HG02970 (cell line): Measurements from ENCODE around the gene SERPINB7.

ENCODE experiments used
- ATAC-seq: cut with Tn5 transposase; IDR thresholded peaks from one replicate; pipeline ENCODE4 v1.9.1; 2021; ENCODE audit warnings: mild to moderate bottlenecking, moderate library complexity, moderate number of reproducible peaks; ENCODE audit not compliant: unreplicated experiment, low FRiP score

SERPINB7 gene

DNA sequence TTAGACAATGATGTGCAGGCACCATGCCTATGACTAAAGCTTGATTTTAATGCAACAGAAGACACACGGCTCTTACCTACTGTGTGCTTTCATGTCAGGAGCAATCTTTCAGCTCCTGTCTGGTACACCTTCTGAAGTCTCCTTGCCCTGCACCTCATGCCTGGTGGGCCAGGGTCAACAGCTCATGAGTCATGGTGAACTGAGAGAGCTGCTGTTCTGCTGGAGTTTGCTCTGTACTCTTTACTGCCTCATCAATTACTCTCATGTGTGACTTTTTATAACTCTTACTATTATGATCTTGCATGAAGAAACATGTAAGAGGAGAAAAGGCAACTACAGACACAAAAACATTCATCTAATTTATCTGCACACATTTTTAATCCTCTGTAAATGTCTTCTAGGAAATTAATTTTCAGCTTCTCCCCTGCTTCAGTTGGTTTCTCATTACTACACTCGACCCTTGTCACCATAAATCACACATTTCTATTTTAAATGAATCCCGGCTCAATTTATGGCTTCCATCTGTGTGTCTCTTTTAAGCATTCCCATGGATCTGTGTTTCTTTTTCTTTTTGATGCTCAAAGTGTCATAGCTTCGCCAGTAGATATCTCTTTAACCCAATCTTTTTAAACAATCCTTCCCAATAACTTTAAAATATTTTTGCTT is 9.7 kb downstream of the SERPINB7 start:
- no peak for ATAC-seq

- no peak for ATAC-seq
Measured at GRCh38 chr18:63787673-63788072, 12.5 kb downstream of the SERPINB7 start.

- ATAC-seq = no peak
Measured at GRCh38 chr18:63788447-63789096, 13.4 kb downstream of the SERPINB7 start.

GRCh38 chr18:63789327-63789726 is 14.1 kb downstream of the SERPINB7 start:
- ATAC-seq = no peak

GRCh38 chr18:63795606-63796005 is 20.4 kb downstream of the SERPINB7 start:
- no peak for ATAC-seq

DNA sequence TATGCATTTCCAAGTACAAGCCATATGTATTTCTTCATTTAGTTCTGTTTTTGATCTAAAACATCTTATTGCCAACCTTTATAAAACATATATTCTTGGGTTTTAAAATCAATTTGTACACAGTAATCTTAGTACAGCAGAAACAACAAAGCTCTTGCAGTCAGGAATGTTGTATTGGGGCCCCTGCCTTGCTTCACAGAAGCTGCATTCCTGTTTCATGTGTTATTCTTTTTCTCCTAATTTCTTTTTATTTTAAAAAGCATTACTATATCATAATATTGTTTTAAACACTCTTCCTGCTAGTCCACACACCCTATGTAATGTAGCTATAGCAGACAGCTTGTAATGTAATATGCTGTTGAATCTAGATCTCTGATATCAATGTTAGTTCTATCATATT is 24.0 kb downstream of the SERPINB7 start:
- ATAC-seq = no peak

DNA sequence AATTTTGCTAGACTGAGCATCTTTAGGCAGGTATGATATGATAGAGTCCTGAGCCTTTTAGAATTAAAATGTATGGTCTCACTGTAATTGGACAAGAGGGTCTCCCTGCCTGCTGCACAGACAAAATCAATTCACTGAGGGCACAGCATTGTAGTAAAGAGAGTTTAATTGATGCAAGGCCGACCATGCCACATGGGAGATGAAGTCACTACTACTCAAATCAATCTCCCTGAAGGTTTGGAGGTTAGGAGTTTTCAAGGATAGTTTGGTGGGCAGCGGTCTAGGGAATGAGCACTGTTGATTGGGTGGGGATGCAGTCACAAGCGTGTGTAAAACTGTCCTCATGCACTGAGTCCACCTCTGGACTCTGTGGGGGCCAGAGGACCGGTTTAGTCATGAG is 26.1 kb downstream of the SERPINB7 start:
- no peak for ATAC-seq

DNA sequence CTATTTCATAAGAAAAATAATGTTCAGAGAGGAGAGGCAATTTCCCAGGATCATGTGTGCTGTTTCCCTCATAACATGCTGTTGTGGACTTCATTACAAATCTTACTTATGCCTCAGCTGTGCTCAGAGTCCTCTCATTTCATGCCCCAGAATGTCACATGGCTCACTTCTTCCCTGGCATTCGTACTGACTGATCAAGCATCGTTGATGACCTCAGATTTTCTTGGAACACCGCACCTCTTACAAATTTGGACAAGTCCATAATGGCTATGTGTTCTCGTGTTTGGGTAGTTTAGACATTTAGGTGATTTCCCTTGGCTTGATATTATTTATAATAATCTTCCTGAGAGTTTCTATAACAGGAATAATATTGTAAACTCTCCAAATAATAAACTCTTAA is 32.9 kb downstream of the SERPINB7 start:
- no peak for ATAC-seq

DNA sequence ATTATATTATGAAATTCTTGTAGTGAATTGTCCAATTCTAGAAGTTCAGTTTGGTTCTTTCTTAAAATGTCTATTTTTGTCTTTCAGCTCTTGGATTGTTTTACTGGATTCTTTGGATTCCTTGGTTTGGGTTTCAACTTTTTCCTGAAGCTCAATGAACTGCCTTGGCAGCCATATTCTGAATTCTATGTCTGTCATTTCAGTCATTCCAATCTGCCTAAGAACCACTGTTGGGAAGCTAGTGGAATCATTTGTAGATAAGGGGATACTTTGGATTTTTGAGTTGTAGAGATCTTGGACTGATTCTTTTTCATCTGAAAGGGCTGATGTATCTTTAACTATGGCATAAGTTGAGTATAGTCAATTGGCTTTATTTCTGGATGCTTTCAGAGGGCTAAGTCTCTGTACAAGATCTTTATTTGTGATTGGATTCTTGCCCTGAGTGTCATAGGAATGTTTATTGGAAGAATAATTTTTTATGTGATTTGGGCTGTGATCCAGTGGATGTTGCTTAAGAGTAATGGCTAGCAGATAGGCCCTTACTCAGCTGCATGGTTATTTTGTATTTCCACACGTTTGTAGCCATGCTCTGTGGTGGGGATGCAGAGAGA is 42.3 kb downstream of the SERPINB7 start:
- no peak for ATAC-seq

DNA sequence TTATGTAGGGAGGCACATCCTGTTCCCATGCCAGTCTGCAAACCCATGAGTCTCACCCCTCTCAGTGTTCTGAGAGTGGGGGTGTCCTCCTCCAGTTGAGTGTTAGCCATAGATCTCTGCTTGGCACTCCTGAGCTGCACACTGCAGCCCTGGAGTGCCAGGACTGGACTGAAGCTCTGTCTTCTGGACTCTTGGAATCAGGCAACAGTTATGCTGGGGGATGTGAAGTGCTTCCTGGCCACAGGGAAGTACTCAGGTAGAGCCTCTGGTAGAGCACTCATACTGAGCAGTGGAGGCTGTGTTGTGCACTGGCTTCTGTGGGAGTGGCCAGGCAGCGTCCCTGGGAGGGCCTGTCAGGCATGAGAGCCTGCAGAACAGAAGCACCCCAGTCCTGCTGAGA is 43.0 kb downstream of the SERPINB7 start:
- ATAC-seq = no peak

GRCh38 chr18:63819786-63820185 is 44.6 kb downstream of the SERPINB7 start:
- ATAC-seq = no peak

- no peak for ATAC-seq
Measured at GRCh38 chr18:63820694-63821093, 45.5 kb downstream of the SERPINB7 start.

DNA sequence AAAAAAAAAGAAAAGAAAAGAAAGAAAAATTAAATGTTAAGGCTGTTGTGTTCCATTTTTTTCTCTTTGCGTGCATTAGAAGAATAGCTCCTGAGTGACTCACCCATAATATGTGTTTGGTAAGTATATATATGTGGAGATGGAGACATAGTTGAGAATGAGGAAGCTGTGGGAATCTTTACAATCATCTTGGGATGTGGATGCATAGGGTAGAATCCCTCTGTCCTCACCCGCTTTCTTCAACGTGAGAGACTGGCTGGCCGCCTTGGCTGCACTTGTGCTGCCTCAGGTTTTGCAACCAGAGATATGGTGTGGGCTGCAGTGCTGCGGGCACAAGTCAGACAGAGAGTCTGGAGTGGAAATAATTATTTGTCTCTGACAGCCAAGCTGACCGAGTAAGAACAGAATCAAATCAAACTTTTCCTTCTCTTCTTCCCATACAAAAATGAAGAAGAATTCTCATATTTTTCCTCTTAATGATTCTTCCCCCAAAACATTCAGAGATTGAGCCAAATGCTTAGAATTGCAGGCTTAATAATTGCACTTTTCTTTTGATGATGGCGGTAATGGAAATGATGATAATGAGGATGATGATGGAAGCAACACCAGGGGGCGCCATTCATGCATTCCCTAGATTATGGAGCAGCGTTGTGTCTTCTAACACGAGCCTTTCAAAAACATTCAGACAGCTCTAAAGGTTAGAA is 48.5 kb downstream of the SERPINB7 start:
- ATAC-seq = no peak

DNA sequence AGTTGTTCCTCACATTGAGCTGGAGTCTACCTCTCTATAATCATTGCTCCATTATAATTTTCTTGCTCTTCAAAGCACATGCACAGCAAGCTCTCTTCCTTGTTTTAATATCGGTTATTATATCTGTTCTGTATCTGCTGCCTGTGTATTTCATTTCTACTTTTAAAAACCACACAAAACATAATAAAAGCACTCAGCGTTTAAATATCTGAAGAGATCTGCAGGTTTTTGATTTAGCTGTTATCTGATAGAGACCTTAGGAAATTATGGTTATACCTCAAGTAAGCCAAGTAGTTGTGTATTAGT is 49.0 kb downstream of the SERPINB7 start:
- no peak for ATAC-seq

DNA sequence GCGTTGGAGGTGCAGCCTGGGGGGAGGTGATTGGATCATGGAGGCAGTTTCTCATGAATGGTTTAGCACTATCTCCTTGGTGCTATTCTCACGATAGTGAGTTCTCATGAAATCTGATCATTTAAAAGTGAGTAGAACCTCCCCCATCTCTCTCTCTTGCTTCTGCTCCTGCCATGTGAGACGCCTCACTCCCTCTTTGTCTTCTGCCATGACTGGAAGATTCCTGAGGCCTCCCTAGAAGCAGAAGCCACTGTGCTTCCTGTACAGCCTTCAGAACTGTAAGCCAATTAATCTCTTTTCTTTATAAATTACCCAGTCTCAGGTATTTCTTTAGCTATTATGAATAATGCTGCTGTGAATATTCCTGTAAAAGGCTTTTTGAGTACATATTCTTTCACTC is 52.9 kb downstream of the SERPINB7 start:
- ATAC-seq = no peak

GRCh38 chr18:63828656-63829055 is 53.4 kb downstream of the SERPINB7 start:
- no peak for ATAC-seq

DNA sequence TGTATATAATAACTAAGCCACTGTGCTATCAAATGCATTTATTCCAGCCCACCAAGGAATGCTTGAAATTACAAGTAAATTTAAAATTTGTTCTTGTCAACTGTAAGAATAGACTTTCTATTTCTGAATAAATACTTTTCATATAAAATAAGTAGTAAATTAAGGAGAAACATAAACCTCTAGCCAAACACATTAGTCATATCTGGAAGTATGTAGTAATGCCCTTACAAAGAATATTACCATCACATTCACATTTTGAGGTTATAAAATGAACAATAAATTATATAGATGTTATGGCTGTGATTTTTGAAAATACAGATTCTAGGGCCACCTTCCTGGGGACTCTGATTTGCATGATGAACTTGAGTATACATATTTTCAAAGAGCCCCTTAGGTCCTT is 54.7 kb downstream of the SERPINB7 start:
- no peak for ATAC-seq

- peak; percentile 89 for ATAC-seq
Measured at GRCh38 chr18:63831080-63831788, 56.0 kb downstream of the SERPINB7 start.

DNA sequence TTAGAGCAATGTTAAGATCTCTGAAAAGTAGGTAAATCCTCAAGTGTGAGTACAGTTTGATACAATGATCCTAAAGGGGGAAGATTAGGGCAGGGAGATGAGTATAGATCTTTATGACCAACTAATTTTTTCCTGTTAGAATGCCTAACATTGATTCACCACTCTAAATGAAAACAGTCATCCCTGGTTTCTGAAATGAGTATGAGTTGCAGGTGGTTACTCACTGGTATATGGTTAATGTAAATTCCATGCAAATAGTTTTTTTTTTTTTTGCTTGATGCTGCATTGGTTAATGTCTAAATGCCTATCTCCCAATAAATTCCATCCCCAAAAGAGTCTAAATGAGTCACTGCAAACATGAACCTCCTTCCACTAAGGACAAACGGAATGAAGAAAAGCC is 57.3 kb downstream of the SERPINB7 start:
- peak; percentile 47 for ATAC-seq

DNA sequence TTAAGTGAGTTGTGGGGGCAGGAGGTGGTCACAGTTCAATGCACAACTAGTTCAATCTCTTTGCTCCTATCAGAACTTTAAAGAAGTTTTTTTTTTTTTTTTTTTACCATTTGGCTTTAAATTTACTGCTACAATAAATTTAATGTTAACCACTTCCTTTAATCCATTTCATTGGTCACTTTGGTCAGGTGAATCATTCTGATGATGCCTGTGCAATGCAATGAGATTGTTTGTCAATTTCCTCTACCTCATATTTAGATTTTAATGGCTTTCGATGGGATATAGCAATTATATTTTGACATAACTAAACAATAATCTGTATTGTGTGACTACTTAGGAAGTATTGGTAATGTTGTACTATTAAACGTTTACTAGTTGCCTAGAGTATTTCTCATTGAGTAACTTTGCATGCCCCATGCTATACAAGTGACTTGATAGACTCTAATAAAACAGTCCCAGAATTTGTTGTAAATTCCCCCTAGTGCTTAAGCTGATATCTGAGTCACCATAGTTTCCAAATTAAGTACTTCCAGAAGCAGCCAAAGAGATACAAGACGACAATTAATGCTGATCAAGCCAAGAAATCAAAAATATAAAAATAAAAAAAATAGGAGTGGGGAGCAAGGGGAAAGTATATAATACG is 59.4 kb downstream of the SERPINB7 start:
- ATAC-seq = no peak
